HUES48 (cell line): ENCODE results near the gene IPO11.
A peak's percentile ranks its signal among the peaks of the same experiment; 100 is the strongest.
"Not testable (repeated sequence)": the region's sequence is repeated elsewhere in the genome, so short reads cannot be mapped to it uniquely, and the experiment has no call there.

Experiments used
- H3K27ac ChIP-seq: one replicate; pipeline ENCODE4 v1.7.0; 2013; ENCODE audit warnings: low read depth, low read length, inconsistent platforms
- H3K27me3 ChIP-seq: 2 replicates; pipeline ENCODE4 v1.6.1; 2013; ENCODE audit warnings: mild to moderate bottlenecking, low read length; ENCODE audit not compliant: control insufficient read depth, insufficient read depth
- H3K36me3 ChIP-seq: 2 replicates; pipeline ENCODE4 v1.6.1; 2013; ENCODE audit warnings: low read length; ENCODE audit not compliant: control insufficient read depth, insufficient read depth
- H3K4me1 ChIP-seq: 2 replicates; pipeline ENCODE4 v1.6.1; 2013; ENCODE audit warnings: mild to moderate bottlenecking, low read length; ENCODE audit not compliant: control insufficient read depth, insufficient read depth
- H3K4me3 ChIP-seq: 2 replicates; pipeline ENCODE4 v1.5.1; 2013; ENCODE audit warnings: mild to moderate bottlenecking, low read depth, low read length
- H3K9ac ChIP-seq: 2 replicates; pipeline ENCODE4 v1.6.1; 2013; ENCODE audit warnings: mild to moderate bottlenecking, low read depth, low read length, moderate library complexity
- H3K9me3 ChIP-seq: 2 replicates; pipeline ENCODE4 v1.6.1; 2013; ENCODE audit warnings: low read length; ENCODE audit not compliant: control insufficient read depth, insufficient read depth

IPO11 gene

DNA sequence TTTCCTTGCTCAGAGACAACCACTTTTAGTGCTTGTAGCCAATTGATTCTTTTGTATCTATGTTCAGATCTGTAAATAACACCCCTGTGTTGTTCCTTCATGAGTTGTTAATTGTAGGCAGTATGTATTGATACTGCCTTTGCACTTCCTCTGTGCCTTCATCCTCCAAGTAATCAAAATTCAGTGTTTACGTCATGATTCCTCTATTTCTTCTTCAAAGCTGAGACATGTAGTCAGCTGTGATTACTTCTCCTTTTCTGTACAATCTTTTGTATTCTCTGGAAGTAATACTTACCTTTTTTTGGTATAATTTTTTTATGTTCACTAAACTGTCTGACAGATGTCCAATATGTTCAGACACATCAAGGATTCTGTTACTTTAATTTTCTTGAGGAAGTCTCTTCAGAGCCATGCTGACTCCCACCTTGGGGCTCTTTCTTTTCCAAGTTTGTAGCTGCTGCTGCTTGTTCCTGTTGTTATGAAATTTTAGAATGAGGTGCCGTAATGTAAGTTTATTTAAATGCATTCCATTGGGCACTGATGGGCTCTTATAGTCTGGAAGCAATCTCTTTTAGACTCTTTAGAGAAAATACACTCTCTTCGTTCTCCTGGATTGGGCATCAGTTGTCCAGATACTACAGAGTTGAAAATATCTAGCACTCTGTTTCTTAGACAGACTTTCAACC is 135.5 kb downstream of the IPO11 start:
- Histone ChIP-seq H3K36me3 (peaks cover 7% of the 10 kb centered on the region; the same call in 1 of the 2 replicates), H3K27ac (no peak overlapping the region), H3K27me3 (no peaks in the 10 kb centered on the region), H3K9me3 (no peaks in the 10 kb centered on the region), H3K9ac (no peak overlapping the region), H3K4me1 (no peaks in the 10 kb centered on the region), H3K4me3 (no peak overlapping the region)

DNA sequence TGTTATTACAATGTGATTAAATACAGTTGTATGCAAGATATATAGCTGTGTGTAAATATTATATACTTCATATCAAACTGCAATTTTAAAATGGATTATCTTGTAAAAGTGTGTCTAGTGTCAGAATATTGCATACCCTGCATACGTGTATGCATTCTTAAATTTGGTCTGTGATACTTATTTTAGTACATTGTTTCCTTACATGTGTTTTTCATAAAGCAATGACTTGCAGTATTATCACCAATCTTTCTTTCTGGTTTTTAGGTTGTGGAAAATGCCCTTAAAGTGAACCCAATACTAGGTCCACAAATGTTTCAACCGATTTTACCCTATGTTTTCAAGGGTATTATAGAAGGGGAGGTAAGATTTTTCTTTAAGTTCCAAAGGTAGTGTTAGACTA is 137.5 kb downstream of the IPO11 start:
- Histone ChIP-seq H3K4me3 (no peak overlapping the region), H3K4me1 (no peaks in the 10 kb centered on the region), H3K27ac (no peak overlapping the region), H3K27me3 (no peaks in the 10 kb centered on the region), H3K9ac (no peak overlapping the region), H3K36me3 (peaks cover 9% of the 10 kb centered on the region; the same call in 1 of the 2 replicates), H3K9me3 (no peaks in the 10 kb centered on the region)

DNA sequence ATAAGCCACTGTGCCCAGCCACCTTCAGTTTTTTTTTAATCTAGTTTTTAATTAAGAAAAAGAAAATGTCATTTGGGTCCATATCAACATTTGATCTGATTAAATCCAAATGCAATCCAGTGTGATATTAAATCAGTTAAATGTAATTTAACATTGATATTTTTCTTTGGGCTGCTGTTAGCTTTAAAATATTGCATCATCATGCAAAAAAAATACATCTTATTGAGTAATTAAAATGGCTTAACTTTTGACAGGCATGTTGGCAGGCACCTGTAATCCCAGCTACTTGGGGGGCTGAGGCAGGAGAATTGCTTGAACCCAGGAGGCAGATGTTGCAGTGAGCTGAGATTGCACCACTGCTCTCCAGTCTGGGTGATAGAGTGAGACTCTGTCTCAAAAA is 143.4 kb downstream of the IPO11 start:
- H3K27me3 ChIP-seq = no peaks in the 10 kb centered on the region
- H3K36me3 ChIP-seq = peaks cover 20% of the 10 kb centered on the region
- no peak overlapping the region for H3K9ac ChIP-seq
- no peak overlapping the region for H3K27ac ChIP-seq
- H3K4me3 ChIP-seq = no peak overlapping the region
- H3K9me3 ChIP-seq = no peaks in the 10 kb centered on the region
- no peaks in the 10 kb centered on the region for H3K4me1 ChIP-seq

DNA sequence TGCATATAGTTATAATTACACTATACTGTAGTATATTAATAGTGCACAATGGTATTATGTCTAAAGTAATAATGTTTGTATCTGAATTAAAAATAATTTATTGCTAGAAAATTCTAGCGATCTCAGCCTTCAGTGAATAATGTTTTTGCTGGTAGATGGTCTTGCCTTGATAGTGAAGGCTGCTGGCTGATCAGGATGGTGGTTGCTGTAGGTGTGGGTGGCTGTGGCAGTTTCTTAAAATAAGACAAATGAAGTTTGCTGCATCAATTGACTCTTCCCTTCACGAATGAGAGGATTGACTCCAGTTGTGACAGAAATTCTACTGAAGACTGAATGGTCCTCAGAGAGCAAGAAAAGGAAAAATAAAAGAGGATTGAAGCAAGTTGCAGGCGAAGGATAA is 146.4 kb downstream of the IPO11 start:
- Histone ChIP-seq H3K9me3 (no peaks in the 10 kb centered on the region), H3K27ac (no peak overlapping the region), H3K4me1 (peaks cover 14% of the 10 kb centered on the region), H3K4me3 (no peak overlapping the region), H3K9ac (no peak overlapping the region), H3K36me3 (peaks cover 19% of the 10 kb centered on the region), H3K27me3 (no peaks in the 10 kb centered on the region)

DNA sequence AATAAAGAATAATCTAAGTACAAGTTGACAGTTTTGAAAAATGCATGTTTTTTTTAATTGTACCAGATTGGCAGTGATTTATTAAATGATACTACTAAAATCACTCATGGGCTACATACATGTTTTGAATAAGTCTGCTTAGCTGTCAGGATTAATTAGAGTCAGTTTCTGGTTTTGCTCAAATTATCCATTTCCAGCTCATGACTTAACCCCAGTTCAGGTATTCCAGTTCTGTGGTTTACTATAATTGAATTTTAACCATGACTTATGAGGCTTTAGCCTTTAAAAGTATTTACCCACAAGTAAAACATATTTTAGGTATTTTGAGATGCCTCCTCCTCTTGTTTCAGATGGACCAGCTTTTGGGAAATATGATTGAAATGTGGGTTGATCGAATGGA is 148.2 kb downstream of the IPO11 start:
- Histone ChIP-seq H3K4me3 (no peak overlapping the region), H3K9ac (no peak overlapping the region), H3K27ac (no peak overlapping the region), H3K27me3 (no peaks in the 10 kb centered on the region), H3K9me3 (no peaks in the 10 kb centered on the region), H3K36me3 (peaks cover 19% of the 10 kb centered on the region), H3K4me1 (peaks cover 14% of the 10 kb centered on the region)

DNA sequence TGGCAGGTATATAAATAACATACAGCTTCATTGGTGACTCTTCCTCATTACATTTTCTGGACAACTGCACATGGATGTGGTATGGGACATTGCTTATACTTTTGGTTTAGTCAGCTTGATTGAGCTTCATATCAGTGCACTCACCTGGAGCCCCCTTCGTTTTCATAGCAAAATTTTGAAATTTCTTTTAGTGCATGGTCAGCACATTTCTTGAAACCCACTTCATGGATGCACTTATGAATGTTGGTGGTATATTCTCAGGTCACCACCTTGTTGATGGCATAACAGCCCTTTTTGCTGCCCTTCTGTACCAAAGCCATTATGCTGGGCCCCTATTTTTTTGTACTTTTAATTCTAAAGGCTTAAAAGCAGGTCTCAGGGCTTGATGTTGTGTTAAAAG is 149.3 kb downstream of the IPO11 start:
- Histone ChIP-seq H3K9me3 (no peaks in the 10 kb centered on the region), H3K36me3 (peaks cover 19% of the 10 kb centered on the region), H3K27me3 (no peaks in the 10 kb centered on the region), H3K4me3 (no peak overlapping the region), H3K27ac (no peak overlapping the region), H3K9ac (no peak overlapping the region), H3K4me1 (peaks cover 14% of the 10 kb centered on the region)

DNA sequence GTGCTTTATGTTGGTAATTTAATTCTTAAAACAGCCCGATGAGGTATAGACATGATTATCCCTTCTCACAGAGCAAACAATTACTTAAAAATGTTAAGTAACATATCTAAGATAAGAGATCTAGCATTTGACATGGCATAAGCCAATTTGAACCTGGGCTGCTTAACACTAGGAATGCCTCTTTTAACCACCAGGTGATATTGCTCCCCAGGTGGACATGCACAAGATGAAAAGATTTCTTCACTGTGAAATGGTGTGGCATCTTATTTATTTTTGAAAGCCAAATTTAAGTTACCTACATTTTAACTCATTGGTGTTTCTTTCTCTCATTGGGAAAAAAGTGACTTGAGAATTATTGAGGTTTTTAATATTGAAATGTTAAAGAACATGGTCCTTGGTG is 150.3 kb downstream of the IPO11 start:
- H3K4me1 ChIP-seq = peaks cover 14% of the 10 kb centered on the region
- H3K27ac ChIP-seq = no peak overlapping the region
- no peak overlapping the region for H3K4me3 ChIP-seq
- no peak overlapping the region for H3K9ac ChIP-seq
- H3K9me3 ChIP-seq = no peaks in the 10 kb centered on the region
- H3K27me3 ChIP-seq = no peaks in the 10 kb centered on the region
- H3K36me3 ChIP-seq = peaks cover 19% of the 10 kb centered on the region

DNA sequence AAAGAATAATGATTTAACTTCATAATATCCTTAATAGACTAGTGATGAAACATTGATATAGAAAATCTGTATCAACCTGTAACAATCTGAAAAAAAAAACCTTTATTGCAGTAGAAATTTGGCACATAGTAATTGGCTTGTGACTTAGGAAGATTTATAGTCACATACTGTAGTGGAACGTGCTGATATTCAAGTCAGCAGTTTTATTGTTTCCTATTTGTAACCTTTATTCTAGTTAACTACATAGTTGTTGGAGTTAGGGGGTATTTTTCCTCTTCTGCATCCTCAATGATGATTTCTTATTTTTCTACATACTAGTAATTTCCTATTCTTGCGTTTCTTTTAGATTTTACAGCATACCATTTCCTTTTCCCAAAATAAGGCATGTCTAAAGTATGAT is 151.5 kb downstream of the IPO11 start:
- Histone ChIP-seq H3K4me1 (peaks cover 21% of the 10 kb centered on the region), H3K27me3 (no peaks in the 10 kb centered on the region), H3K9ac (no peak overlapping the region), H3K9me3 (no peaks in the 10 kb centered on the region), H3K27ac (no peak overlapping the region), H3K36me3 (peaks cover 12% of the 10 kb centered on the region; the same call in 1 of the 2 replicates), H3K4me3 (no peak overlapping the region)

DNA sequence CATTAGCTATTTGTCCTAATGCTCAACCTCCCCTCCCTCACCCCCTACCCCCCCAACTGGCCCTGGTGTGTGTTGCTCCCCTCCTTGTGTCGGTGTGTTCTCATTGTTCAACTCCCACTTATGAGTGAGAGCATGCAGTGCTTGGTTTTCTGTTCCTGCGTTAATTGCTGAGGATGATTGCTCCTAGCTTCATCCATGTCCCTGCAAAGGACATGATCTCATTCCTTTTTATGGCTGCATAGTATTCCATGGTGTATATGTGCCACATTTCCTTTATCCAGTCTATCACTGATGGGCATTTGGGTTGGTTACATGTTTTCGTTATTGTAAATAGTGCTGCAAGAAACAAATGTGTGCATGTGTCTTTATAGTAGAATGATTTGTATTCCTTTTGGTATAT is 153.2 kb downstream of the IPO11 start:
- H3K27ac ChIP-seq, H3K9me3 ChIP-seq, H3K36me3 ChIP-seq, H3K27me3 ChIP-seq, H3K4me3 ChIP-seq, H3K9ac ChIP-seq: not testable (repeated sequence)
- H3K4me1 ChIP-seq = peaks cover 28% of the 10 kb centered on the region

DNA sequence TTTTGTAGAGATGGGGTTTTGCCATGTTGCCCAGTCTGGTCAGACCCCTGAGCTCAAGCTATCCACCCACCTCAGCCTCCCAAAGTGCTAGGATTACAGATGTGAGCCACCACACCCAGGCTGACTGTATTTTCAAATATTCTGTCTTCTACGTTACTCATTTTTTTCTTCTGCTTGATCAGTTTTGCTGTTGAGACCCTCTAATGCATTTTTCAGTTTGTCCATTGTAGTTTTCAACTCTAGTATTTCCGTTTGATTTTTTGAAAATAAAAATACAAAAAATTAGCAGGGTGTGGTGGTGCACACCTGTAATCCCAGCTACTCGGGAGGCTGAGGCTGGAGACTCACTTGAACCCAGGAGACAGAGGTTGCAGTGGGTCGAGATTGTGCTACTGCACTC is 155.6 kb downstream of the IPO11 start:
- no peaks in the 10 kb centered on the region for H3K36me3 ChIP-seq
- H3K9me3 ChIP-seq = no peaks in the 10 kb centered on the region
- H3K9ac ChIP-seq = no peak overlapping the region
- no peak overlapping the region for H3K27ac ChIP-seq
- H3K4me1 ChIP-seq = peaks cover 15% of the 10 kb centered on the region
- no peak overlapping the region for H3K4me3 ChIP-seq
- H3K27me3 ChIP-seq = no peaks in the 10 kb centered on the region

DNA sequence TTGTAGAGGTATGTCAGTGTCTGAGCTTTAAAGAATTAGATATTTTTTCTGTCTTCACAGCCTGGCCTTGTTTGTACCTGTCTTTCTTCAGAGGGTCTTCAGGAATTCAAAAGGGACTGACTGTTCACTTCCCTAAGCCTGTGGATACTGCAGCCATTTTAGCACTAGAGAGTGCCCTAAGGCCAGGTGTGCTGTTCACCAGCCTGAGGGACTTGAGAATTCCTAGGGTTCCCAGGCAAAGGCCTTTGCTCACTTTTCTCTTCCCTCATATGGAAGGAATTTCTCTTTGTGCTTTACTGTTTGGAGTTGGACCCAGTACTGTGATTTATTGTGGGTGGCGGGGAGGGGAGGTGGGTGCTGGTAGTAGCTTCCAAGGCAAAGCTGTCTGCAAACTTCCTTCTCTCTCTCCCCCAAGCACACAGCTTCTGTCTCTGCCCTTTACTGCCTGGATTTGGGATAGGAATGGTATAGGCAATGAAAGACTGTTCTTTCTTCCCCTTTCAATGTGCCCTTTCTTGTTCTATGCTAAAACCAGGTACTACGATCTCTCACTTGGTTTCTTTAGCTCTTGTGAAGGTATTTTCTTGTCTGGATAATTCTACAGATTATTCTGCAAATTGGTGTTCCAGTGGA is 156.4 kb downstream of the IPO11 start:
- Histone ChIP-seq H3K9me3 (no peaks in the 10 kb centered on the region), H3K27ac (peak overlapping the region; percentile 79), H3K9ac (no peak overlapping the region), H3K4me3 (no peak overlapping the region), H3K4me1 (peaks cover 14% of the 10 kb centered on the region), H3K36me3 (no peaks in the 10 kb centered on the region), H3K27me3 (no peaks in the 10 kb centered on the region)
